ENCODE results near the gene DNAH6.

DNAH6 gene

GRCh38 chr2:84669122-84669521 lies 152.8 kb downstream of the DNAH6 start:
- Mint-ChIP-seq H3K9me3 (peaks cover 2% of the 10 kb centered on the region), H3K27ac (no peak overlapping the region), H3K4me1 (ENCODE audit: low read depth) (no peaks in the 10 kb centered on the region), H3K4me3 (no peak overlapping the region), H3K27me3 (ENCODE audit: low read depth) (peaks cover 13% of the 10 kb centered on the region), H3K36me3 (ENCODE audit: low read depth) (no peaks in the 10 kb centered on the region)

GRCh38 chr2:84674099-84674498 lies 157.8 kb downstream of the DNAH6 start:
- Mint-ChIP-seq H3K4me1 (ENCODE audit: low read depth) (peaks cover 3% of the 10 kb centered on the region), H3K9me3 (no peaks in the 10 kb centered on the region), H3K4me3 (no peak overlapping the region), H3K27me3 (ENCODE audit: low read depth) (peaks cover 9% of the 10 kb centered on the region), H3K27ac (no peak overlapping the region), H3K36me3 (ENCODE audit: low read depth) (no peaks in the 10 kb centered on the region)

- Mint-ChIP-seq H3K9me3 (no peaks in the 10 kb centered on the region), H3K4me3 (no peak overlapping the region), H3K4me1 (ENCODE audit: low read depth) (peaks cover 3% of the 10 kb centered on the region)
These were observed 158.3 kb downstream of the DNAH6 start for GRCh38 chr2:84674586-84674985.

GRCh38 chr2:84676295-84676694 lies 160.0 kb downstream of the DNAH6 start:
- Mint-ChIP-seq H3K4me1 (ENCODE audit: low read depth) (peaks cover 3% of the 10 kb centered on the region), H3K36me3 (ENCODE audit: low read depth) (no peaks in the 10 kb centered on the region), H3K27me3 (ENCODE audit: low read depth) (no peaks in the 10 kb centered on the region), H3K4me3 (no peak overlapping the region), H3K27ac (no peak overlapping the region), H3K9me3 (no peaks in the 10 kb centered on the region)

More at GRCh38 chr2:84674586-84674985, 158.3 kb downstream of the DNAH6 start:
- Mint-ChIP-seq H3K27ac (no peak overlapping the region), H3K27me3 (ENCODE audit: low read depth) (peaks cover 8% of the 10 kb centered on the region), H3K36me3 (ENCODE audit: low read depth) (no peaks in the 10 kb centered on the region)

GRCh38 chr2:84678214-84678613 lies 161.9 kb downstream of the DNAH6 start:
- Mint-ChIP-seq H3K27ac (no peak overlapping the region), H3K9me3 (no peaks in the 10 kb centered on the region), H3K4me1 (ENCODE audit: low read depth) (peaks cover 3% of the 10 kb centered on the region), H3K4me3 (no peak overlapping the region), H3K36me3 (ENCODE audit: low read depth) (no peaks in the 10 kb centered on the region), H3K27me3 (ENCODE audit: low read depth) (no peaks in the 10 kb centered on the region)

GRCh38 chr2:84686783-84687476 lies 170.6 kb downstream of the DNAH6 start:
- Mint-ChIP-seq H3K4me1 (ENCODE audit: low read depth) (peaks cover 5% of the 10 kb centered on the region), H3K9me3 (no peaks in the 10 kb centered on the region), H3K27me3 (ENCODE audit: low read depth) (no peaks in the 10 kb centered on the region), H3K27ac (no peak overlapping the region), H3K4me3 (no peak overlapping the region), H3K36me3 (ENCODE audit: low read depth) (no peaks in the 10 kb centered on the region)

GRCh38 chr2:84687498-84688149 lies 171.3 kb downstream of the DNAH6 start:
- H3K36me3 Mint-ChIP-seq (ENCODE audit: low read depth) = no peaks in the 10 kb centered on the region
- no peak overlapping the region for H3K27ac Mint-ChIP-seq
- H3K9me3 Mint-ChIP-seq = no peaks in the 10 kb centered on the region
- no peaks in the 10 kb centered on the region for H3K27me3 Mint-ChIP-seq (ENCODE audit: low read depth)
- H3K4me3 Mint-ChIP-seq = no peak overlapping the region
- H3K4me1 Mint-ChIP-seq (ENCODE audit: low read depth) = peaks cover 5% of the 10 kb centered on the region

- Mint-ChIP-seq H3K27ac (no peak overlapping the region), H3K4me1 (ENCODE audit: low read depth) (peaks cover 14% of the 10 kb centered on the region), H3K27me3 (ENCODE audit: low read depth) (no peaks in the 10 kb centered on the region), H3K36me3 (ENCODE audit: low read depth) (peaks cover 5% of the 10 kb centered on the region), H3K9me3 (no peaks in the 10 kb centered on the region), H3K4me3 (no peak overlapping the region)
These were observed 173.9 kb downstream of the DNAH6 start for GRCh38 chr2:84690225-84690624.

GRCh38 chr2:84694088-84694622 lies 177.9 kb downstream of the DNAH6 start:
- Mint-ChIP-seq H3K9me3 (no peaks in the 10 kb centered on the region), H3K27me3 (ENCODE audit: low read depth) (peaks cover 6% of the 10 kb centered on the region), H3K27ac (peak overlapping the region; percentile 64), H3K4me1 (ENCODE audit: low read depth) (peaks cover 9% of the 10 kb centered on the region), H3K36me3 (ENCODE audit: low read depth) (peaks cover 5% of the 10 kb centered on the region), H3K4me3 (peak overlapping the region; percentile 18)

GRCh38 chr2:84697895-84698294 lies 181.6 kb downstream of the DNAH6 start:
- Mint-ChIP-seq H3K4me1 (ENCODE audit: low read depth) (peaks cover 9% of the 10 kb centered on the region), H3K36me3 (ENCODE audit: low read depth) (peaks cover 9% of the 10 kb centered on the region), H3K27ac (no peak overlapping the region), H3K27me3 (ENCODE audit: low read depth) (peaks cover 6% of the 10 kb centered on the region), H3K9me3 (peaks cover 21% of the 10 kb centered on the region), H3K4me3 (no peak overlapping the region)

- Mint-ChIP-seq H3K9me3 (peaks cover 29% of the 10 kb centered on the region), H3K27me3 (ENCODE audit: low read depth) (peaks cover 6% of the 10 kb centered on the region), H3K4me3 (no peak overlapping the region), H3K36me3 (ENCODE audit: low read depth) (peaks cover 4% of the 10 kb centered on the region), H3K4me1 (ENCODE audit: low read depth) (no peaks in the 10 kb centered on the region), H3K27ac (no peak overlapping the region)
These were observed 183.7 kb downstream of the DNAH6 start for GRCh38 chr2:84700006-84700405.

- peaks cover 4% of the 10 kb centered on the region for H3K36me3 Mint-ChIP-seq (ENCODE audit: low read depth)
- no peak overlapping the region for H3K27ac Mint-ChIP-seq
These were observed 185.6 kb downstream of the DNAH6 start for GRCh38 chr2:84701880-84702279.

GRCh38 chr2:84702941-84703340 lies 186.6 kb downstream of the DNAH6 start:
- peaks cover 29% of the 10 kb centered on the region for H3K9me3 Mint-ChIP-seq
- H3K27ac Mint-ChIP-seq = no peak overlapping the region
- H3K27me3 Mint-ChIP-seq (ENCODE audit: low read depth) = no peaks in the 10 kb centered on the region
- no peak overlapping the region for H3K4me3 Mint-ChIP-seq
- peaks cover 3% of the 10 kb centered on the region for H3K4me1 Mint-ChIP-seq (ENCODE audit: low read depth)
- H3K36me3 Mint-ChIP-seq (ENCODE audit: low read depth) = peaks cover 4% of the 10 kb centered on the region

More at GRCh38 chr2:84701880-84702279, 185.6 kb downstream of the DNAH6 start:
- H3K4me1 Mint-ChIP-seq (ENCODE audit: low read depth) = peaks cover 3% of the 10 kb centered on the region
- no peak overlapping the region for H3K4me3 Mint-ChIP-seq
- peaks cover 29% of the 10 kb centered on the region for H3K9me3 Mint-ChIP-seq
- H3K27me3 Mint-ChIP-seq (ENCODE audit: low read depth) = peaks cover 6% of the 10 kb centered on the region

GRCh38 chr2:84703831-84704230 lies 187.5 kb downstream of the DNAH6 start:
- H3K4me3 Mint-ChIP-seq = no peak overlapping the region
- H3K27me3 Mint-ChIP-seq (ENCODE audit: low read depth) = no peaks in the 10 kb centered on the region
- H3K36me3 Mint-ChIP-seq (ENCODE audit: low read depth) = peaks cover 4% of the 10 kb centered on the region
- H3K27ac Mint-ChIP-seq = no peak overlapping the region
- peaks cover 29% of the 10 kb centered on the region for H3K9me3 Mint-ChIP-seq
- peaks cover 3% of the 10 kb centered on the region for H3K4me1 Mint-ChIP-seq (ENCODE audit: low read depth)

All from T-helper 1 cell treated with Interleukin-12 subunit alpha and Interleukin-12 subunit beta and Interleukin-4 antibody, amounts not matched to agents 30 μg/mL and 1 μg/mL, for 36 hours (primary cell).